ENCODE measurements around the gene IL32. TPM values are rescaled to one million over a fixed set of nuclear protein-coding genes. Genes with fewer than 3 reads are reported as not detected.

Gene IL32
- total and polyA plus RNA-seq, 9 of the 15 experiments (the other 6 are each of a cell fraction or from before 2014, with no cell fraction given) = 0.21 to 2.2 (median 0.37) TPM; not detected in 3

DNA sequence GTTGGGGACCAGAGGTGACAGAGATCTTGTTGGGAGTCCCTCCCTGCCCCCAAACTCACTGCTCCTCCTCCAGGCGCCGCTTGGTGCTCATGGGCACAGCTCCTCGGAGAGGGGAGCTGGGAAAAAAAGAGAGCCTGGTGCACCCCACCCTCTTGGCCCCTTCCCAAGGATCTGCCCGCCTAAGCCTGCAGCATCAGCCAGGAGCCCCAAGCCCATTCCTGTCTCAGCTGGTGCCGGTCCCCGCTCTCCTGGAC lies 42.1 kb upstream of the IL32 start (continued):
- TF ChIP-seq, protein P1, sequence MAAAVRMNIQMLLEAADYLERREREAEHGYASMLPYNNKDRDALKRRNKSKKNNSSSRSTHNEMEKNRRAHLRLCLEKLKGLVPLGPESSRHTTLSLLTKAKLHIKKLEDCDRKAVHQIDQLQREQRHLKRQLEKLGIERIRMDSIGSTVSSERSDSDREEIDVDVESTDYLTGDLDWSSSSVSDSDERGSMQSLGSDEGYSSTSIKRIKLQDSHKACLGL (CRISPR knock-in tag; IDR thresholded peaks at IDR 0.05; ENCODE audit: borderline replicate concordance, poor library complexity, severe bottlenecking) = no peak
- TF ChIP-seq POLR2AphosphoS5 (IDR thresholded peaks at IDR 0.05; ENCODE audit: control insufficient read depth, insufficient read depth, low read depth, low read length) = peak; percentile 8; the same call in 1 of the 2 replicates
- TF ChIP-seq, protein P2, sequence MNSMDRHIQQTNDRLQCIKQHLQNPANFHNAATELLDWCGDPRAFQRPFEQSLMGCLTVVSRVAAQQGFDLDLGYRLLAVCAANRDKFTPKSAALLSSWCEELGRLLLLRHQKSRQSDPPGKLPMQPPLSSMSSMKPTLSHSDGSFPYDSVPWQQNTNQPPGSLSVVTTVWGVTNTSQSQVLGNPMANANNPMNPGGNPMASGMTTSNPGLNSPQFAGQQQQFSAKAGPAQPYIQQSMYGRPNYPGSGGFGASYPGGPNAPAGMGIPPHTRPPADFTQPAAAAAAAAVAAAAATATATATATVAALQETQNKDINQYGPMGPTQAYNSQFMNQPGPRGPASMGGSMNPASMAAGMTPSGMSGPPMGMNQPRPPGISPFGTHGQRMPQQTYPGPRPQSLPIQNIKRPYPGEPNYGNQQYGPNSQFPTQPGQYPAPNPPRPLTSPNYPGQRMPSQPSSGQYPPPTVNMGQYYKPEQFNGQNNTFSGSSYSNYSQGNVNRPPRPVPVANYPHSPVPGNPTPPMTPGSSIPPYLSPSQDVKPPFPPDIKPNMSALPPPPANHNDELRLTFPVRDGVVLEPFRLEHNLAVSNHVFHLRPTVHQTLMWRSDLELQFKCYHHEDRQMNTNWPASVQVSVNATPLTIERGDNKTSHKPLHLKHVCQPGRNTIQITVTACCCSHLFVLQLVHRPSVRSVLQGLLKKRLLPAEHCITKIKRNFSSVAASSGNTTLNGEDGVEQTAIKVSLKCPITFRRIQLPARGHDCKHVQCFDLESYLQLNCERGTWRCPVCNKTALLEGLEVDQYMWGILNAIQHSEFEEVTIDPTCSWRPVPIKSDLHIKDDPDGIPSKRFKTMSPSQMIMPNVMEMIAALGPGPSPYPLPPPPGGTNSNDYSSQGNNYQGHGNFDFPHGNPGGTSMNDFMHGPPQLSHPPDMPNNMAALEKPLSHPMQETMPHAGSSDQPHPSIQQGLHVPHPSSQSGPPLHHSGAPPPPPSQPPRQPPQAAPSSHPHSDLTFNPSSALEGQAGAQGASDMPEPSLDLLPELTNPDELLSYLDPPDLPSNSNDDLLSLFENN (IDR thresholded peaks at IDR 0.05; ENCODE audit: low read depth in 2 of 2, low read length in 2 of 2) = 0 out of 4 replicates have a peak, but pooled peaks of 1 of the 2 experiments have one; percentile 19
- no peak for TF ChIP-seq ZNF75A (CRISPR knock-in tag; IDR thresholded peaks at IDR 0.05)
- no peak for TF ChIP-seq EZH2 (IDR thresholded peaks at IDR 0.05; ENCODE audit: borderline replicate concordance, low read depth, low read length)
